Spleen (tissue), 11 donors: Measurements from ENCODE around the gene SLC1A7. TPM values are rescaled to one million over a fixed set of nuclear protein-coding genes. Genes with fewer than 3 reads are reported as not detected.

Experiments used
- DNase-seq: peaks from one replicate; pipeline ENCODE4 v3.0.0-alpha.2; 2020
- H3K27ac ChIP-seq, 8 donors: fragments of 200-600 bp; sonication (generic) in 7 of 8; 1 replicate in 4 of 8; 2 replicates in 4 of 8; pipeline versions ENCODE4 v1.5.0 to v1.8.0; 2016 to 2021; ENCODE audit warnings: inconsistent platforms in 4 of 8, mild to moderate bottlenecking in 4 of 8, moderate library complexity in 1 of 8
- H3K27me3 ChIP-seq, 7 donors: fragments of 200-600 bp; sonication (generic) in 6 of 7; replicated peaks in 1 of 7; 1 replicate in 4 of 7; 2 replicates in 3 of 7; pipeline versions ENCODE4 v1.5.0 to v1.8.0; 2016 to 2021; ENCODE audit warnings: inconsistent platforms in 3 of 7, mild to moderate bottlenecking in 1 of 7
- H3K36me3 ChIP-seq, 6 donors: fragments of 200-600 bp; sonication (generic) in 5 of 6; 1 replicate in 4 of 6; 2 replicates in 2 of 6; pipeline versions ENCODE4 v1.5.0 to v1.8.0; 2016 to 2021; ENCODE audit warnings: inconsistent platforms in 2 of 6
- H3K4me1 ChIP-seq, 6 donors: fragments of 200-600 bp; sonication (generic) in 5 of 6; 1 replicate in 3 of 6; 2 replicates in 3 of 6; pipeline versions ENCODE4 v1.5.0 to v1.8.0; 2016 to 2021; ENCODE audit warnings: inconsistent platforms in 3 of 6
- H3K4me3 ChIP-seq, 8 donors: fragments of 200-600 bp; sonication (generic) in 7 of 8; 1 replicate in 4 of 8; 2 replicates in 4 of 8; pipeline versions ENCODE4 v1.5.0 to v1.8.0; 2016 to 2021; ENCODE audit warnings: inconsistent platforms in 4 of 8, mild to moderate bottlenecking in 4 of 8, moderate library complexity in 2 of 8
- H3K9me3 ChIP-seq, 8 donors: fragments of 200-600 bp; sonication (generic) in 7 of 8; 1 replicate in 4 of 8; 2 replicates in 4 of 8; pipeline versions ENCODE4 v1.5.0 to v1.8.0; 2016 to 2021; ENCODE audit warnings: inconsistent platforms in 4 of 8
- CTCF ChIP-seq, 11 experiments: fragments of 200-600 bp in 7 of 11; fragments of 450-650 bp in 4 of 11; sonication (generic) in 4 of 11; IDR thresholded peaks in 8 of 11; conservative IDR thresholded peaks in 3 of 11; 1 replicate in 7 of 11; 2 replicates in 4 of 11; pipeline versions ENCODE4 v1.4.0 to v1.8.0; 2016 to 2021; ENCODE audit warnings: antibody characterized with exemption in 11 of 11, inconsistent platforms in 4 of 11, mild to moderate bottlenecking in 1 of 11
- POLR2A ChIP-seq, 3 donors: fragments of 450-650 bp; IDR thresholded peaks; one replicate each; pipeline ENCODE4 v1.5.1; 2017; ENCODE audit warnings: antibody characterized with exemption in 3 of 3, mild to moderate bottlenecking in 1 of 3
- POLR2AphosphoS5 ChIP-seq, 3 donors: sonication (generic); formaldehyde crosslinking; IDR thresholded peaks; one replicate each; pipeline ENCODE4 v1.5.1; 2017; ENCODE audit warnings: antibody characterized with exemption in 3 of 3
- WGBS, 5 donors: extraction: QIAGEN DNeasy Blood & Tissue Kit in 3 of 5; methylation state at CpG; one replicate each; pipeline versions ENCODE4 v1.1.5 to v1.1.7; 2013 to 2018; 5-methylcytosine and 5-hydroxymethylcytosine counted together
- intact Hi-C: fragments of 100-400 bp; cut with DNase I; formaldehyde crosslinking; loops from one replicate; pipeline ENCODE4 v1.15.0; 2023; ENCODE audit warnings: low total_unique reads
- polyA plus RNA-seq, 3 donors: library from polyadenylated mRNA; stranded (reverse); fragments of 200-250 nt; gene quantifications; one replicate each; pipeline ENCODE4 v1.2.1, GENCODE V29; 2013
- small RNA-seq, 4 donors: library from RNA; depleted of rRNA; stranded (forward); fragments of <200 nt; gene quantifications; one replicate each; pipeline ENCODE3, GENCODE V24; 2016
- total RNA-seq, 7 donors: library from RNA; depleted of rRNA in 3 of 7; stranded (reverse); fragments of >200 nt in 3 of 7; fragmentation: NEBNext Ultra II Directional in 4 of 7; extraction: Animal tissue kit (Norgen Biotek cat#: 25700) in 4 of 7; gene quantifications; one replicate each; pipeline versions ENCODE4 v1.1.0 to v1.2.1, GENCODE V29; 2016 to 2021
- donor health status: healthy with polysubstance abuse.
- donor health status: DM: no; HTN: no; CAD: no; lungs with moderate emphysema.
- donor health status: DM: no; HTN: no; CAD: no.
- donor health status: Bipolar disorder and iron deficiency.
- donor health status: healthy.
- donor health status: DM: no; HTN: no; CAD: no.
- donor health status: DM: yes; HTN: yes; CAD: no.

The SLC1A7 gene
- total and polyA plus RNA-seq, 10 donors = 0.02 to 0.19 (median 0.08) TPM; not detected in 6

GRCh38 chr1:53038566-53038965 is 103.9 kb downstream of the SLC1A7 start:
- Histone ChIP-seq H3K27ac (no peak overlapping the region), H3K36me3 (peaks cover 0 to 65% (median 29%) of the 10 kb centered on the region in 6 donors), H3K9me3 (no peaks in the 10 kb centered on the region), H3K27me3 (no peaks in the 10 kb centered on the region), H3K4me3 (no peak overlapping the region), H3K4me1 (no peaks in the 10 kb centered on the region)
- TF ChIP-seq POLR2AphosphoS5 (IDR thresholded peaks at IDR 0.05) = no peak
- no peak for TF ChIP-seq CTCF (IDR thresholded peaks at IDR 0.05 in 8 of 11, conservative IDR thresholded peaks at IDR 0.05 in 3 of 11)
- TF ChIP-seq POLR2A (IDR thresholded peaks at IDR 0.05) = no peak
- WGBS, 5 donors = 93 to 96% (median 95%) methylated on average over 3 of the region's 3 CpGs
- intact Hi-C loops = no loop called here
- DNase-seq = no peak

Small RNA genes within 50 kb of the gene (small RNA-seq; reads per million reads assigned to genes)
- 0 reads per million in 4 donors for gene HIGD1AP11

Other genes with a start within 250 kb of the SLC1A7 start
- gene ECHDC2, start 220.9 kb downstream of the SLC1A7 start, total RNA-seq = 10 to 100 TPM; 49.1 to 99.4 (median 77.7) TPM
- gene ECHDC2, start 220.9 kb downstream of the SLC1A7 start, polyA plus RNA-seq = 100 to 1,000 TPM in 1 of 3 donors, 10 to 100 TPM in 2; 33.3 to 104 (median 74.1) TPM
- gene SCP2, start 215.4 kb downstream of the SLC1A7 start, total RNA-seq = 100 to 1,000 TPM in 1 of 7 donors, 10 to 100 TPM in 6; 69.4 to 101 (median 83.0) TPM
- gene SCP2, start 215.4 kb downstream of the SLC1A7 start, polyA plus RNA-seq = 100 to 1,000 TPM in 2 of 3 donors, 10 to 100 TPM in 1; 83.6 to 105 (median 104) TPM
- 1 to 10 TPM in 6 of 7 donors, under 1 TPM in 1; 0.64 to 3.8 (median 1.4) TPM for gene PODN, start 80.4 kb downstream of the SLC1A7 start, total RNA-seq
- gene PODN, start 80.4 kb downstream of the SLC1A7 start, polyA plus RNA-seq = 1 to 10 TPM in 2 of 3 donors, under 1 TPM in 1; 0.67 to 3.8 (median 2.6) TPM
- 10 to 100 TPM; 14.1 to 30.9 (median 20.9) TPM for gene CPT2, start 54.2 kb upstream of the SLC1A7 start, total RNA-seq
- 10 to 100 TPM in 1 of 3 donors, 1 to 10 TPM in 2; 7.1 to 11.3 (median 8.1) TPM for gene CPT2, start 54.2 kb upstream of the SLC1A7 start, polyA plus RNA-seq
- gene CZIB, start 78.0 kb upstream of the SLC1A7 start, total RNA-seq = 10 to 100 TPM; 35.3 to 49.9 (median 45.2) TPM
- 10 to 100 TPM; 63.7 to 71.8 (median 71.7) TPM for gene CZIB, start 78.0 kb upstream of the SLC1A7 start, polyA plus RNA-seq
- gene MAGOH, start 95.9 kb upstream of the SLC1A7 start, total RNA-seq = 10 to 100 TPM; 26.5 to 39.7 (median 34.1) TPM
- 100 to 1,000 TPM in 2 of 3 donors, 10 to 100 TPM in 1; 83.9 to 105 (median 104) TPM for gene MAGOH, start 95.9 kb upstream of the SLC1A7 start, polyA plus RNA-seq
- 10 to 100 TPM in 1 of 7 donors, 1 to 10 TPM in 6; 4.0 to 14.4 (median 8.0) TPM for gene LRP8, start 185.4 kb upstream of the SLC1A7 start, total RNA-seq
- gene LRP8, start 185.4 kb upstream of the SLC1A7 start, polyA plus RNA-seq = 1 to 10 TPM; 1.7 to 2.4 (median 2.0) TPM